ENCODE data around the gene CANX. TPM values are rescaled to one million over a fixed set of nuclear protein-coding genes. Genes with fewer than 3 reads are reported as not detected.

Gene CANX
- polyA plus RNA-seq, 1 donor = 473 TPM

DNA sequence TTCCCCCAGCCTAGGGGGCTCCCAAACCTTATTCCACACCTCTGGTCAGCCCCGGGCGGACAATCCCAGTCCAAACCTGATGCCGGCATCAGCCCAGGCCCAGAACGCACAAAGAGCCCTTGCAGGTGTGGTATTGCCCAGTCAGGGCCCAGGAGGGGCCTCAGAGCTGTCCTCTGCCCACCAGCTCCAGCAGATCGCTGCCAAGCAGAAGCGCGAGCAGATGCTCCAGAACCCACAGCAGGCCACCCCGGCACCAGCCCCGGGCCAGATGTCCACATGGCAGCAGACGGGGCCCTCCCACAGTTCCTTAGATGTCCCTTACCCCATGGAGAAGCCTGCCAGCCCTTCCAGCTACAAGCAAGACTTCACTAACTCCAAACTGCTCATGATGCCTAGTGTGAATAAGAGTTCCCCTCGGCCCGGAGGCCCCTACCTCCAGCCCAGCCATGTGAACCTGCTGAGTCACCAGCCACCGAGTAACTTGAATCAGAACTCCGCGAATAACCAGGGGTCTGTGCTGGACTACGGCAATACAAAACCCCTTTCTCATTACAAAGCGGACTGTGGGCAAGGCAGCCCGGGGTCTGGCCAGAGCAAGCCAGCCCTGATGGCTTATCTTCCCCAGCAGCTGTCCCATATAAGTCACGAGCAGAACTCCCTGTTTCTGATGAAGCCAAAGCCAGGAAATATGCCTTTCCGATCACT is 67.4 kb downstream of the CANX start:
- no CpG with 5 or more reads among the region's 20 CpGs for WGBS (ENCODE audit: insufficient coverage, low lambda C conversion rate)
- peaks cover 19% of the 10 kb centered on the region for H3K4me1 ChIP-seq (ENCODE audit: control insufficient read depth, insufficient read depth, low read length)
- H3K27me3 ChIP-seq (ENCODE audit: control insufficient read depth, insufficient read depth, low read length) = no peaks in the 10 kb centered on the region
- no peak for DNase-seq
- H3K4me3 ChIP-seq (ENCODE audit: low read length) = no peak overlapping the region
- H3K9me3 ChIP-seq (ENCODE audit: control insufficient read depth, low read depth, low read length) = no peaks in the 10 kb centered on the region
- H3K36me3 ChIP-seq (ENCODE audit: control insufficient read depth, insufficient read depth, low read length) = peaks cover 45% of the 10 kb centered on the region
- no peak overlapping the region for H3K27ac ChIP-seq (ENCODE audit: low read length)

DNA sequence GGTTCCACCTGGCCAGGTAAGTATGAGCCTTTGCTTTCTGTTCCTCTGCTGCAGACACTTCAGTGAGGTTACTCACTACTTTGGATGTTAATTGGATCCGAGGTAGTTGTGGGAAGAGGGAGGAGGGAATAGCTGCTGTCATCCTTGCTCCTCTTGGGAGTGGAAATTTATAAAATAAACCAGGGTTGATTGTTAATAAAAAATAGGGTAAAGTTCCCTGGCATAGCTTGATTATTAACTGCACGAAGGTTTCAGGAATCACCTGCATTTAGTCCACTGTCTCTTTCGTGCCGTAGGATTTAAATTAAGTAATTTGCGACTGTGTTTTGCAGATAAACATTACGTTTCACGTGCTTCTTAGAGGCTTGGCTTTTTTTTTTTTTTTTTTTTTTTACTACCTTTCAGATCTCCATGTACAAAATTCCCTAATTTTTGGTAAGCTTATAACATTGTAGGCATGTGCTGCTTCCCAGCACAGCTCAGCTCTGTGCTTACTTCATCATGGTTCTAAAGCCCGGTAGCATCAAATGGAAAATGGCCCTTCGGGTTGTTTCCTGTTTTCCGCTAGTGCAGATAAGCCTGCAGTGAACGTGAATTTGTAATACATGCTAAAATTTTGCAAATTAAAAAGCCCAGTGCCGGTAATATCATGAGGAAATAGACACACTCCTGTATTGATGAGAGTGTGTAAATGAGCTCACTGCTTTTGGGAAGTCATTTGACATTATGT is 68.1 kb downstream of the CANX start:
- no peaks in the 10 kb centered on the region for H3K9me3 ChIP-seq (ENCODE audit: control insufficient read depth, low read depth, low read length)
- peaks cover 52% of the 10 kb centered on the region for H3K36me3 ChIP-seq (ENCODE audit: control insufficient read depth, insufficient read depth, low read length)
- no peak overlapping the region for H3K27ac ChIP-seq (ENCODE audit: low read length)
- 61% methylated on average over 8 of the region's 12 CpGs for WGBS (ENCODE audit: insufficient coverage, low lambda C conversion rate)
- H3K4me3 ChIP-seq (ENCODE audit: low read length) = no peak overlapping the region
- H3K4me1 ChIP-seq (ENCODE audit: control insufficient read depth, insufficient read depth, low read length) = peaks cover 17% of the 10 kb centered on the region
- DNase-seq = no peak
- H3K27me3 ChIP-seq (ENCODE audit: control insufficient read depth, insufficient read depth, low read length) = no peaks in the 10 kb centered on the region

DNA sequence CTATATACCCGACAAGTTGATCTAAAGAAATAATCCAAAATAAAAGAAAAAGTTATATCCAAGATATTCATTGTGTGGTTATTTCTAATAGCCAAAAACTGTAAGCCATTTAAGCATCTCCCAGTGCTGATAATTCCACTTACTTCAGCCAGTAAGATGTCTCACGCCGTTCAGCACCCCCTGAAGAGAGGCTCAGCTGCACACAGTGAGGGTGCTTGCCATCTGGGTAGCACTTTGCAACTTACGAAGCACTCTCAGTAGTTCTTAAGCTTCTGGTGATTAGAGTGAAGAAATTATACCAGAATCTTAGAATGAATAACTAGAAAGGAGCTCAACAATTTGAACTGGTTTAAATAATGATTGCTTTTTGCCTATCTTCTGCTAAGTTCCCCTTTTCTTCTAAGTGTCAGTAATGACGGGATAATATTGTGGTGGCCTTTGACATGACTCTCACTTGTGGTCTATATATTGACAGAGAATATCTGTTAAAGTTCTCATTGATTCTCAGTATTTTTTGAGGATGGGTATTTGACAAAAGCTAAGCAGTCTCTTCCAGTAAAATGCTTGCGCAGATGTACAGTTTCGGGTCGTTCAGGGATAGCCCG is 68.8 kb downstream of the CANX start:
- no peak for DNase-seq
- 100% methylated on average over 1 of the region's 9 CpGs for WGBS (ENCODE audit: insufficient coverage, low lambda C conversion rate)
- Histone ChIP-seq H3K36me3 (ENCODE audit: control insufficient read depth, insufficient read depth, low read length) (peaks cover 57% of the 10 kb centered on the region), H3K9me3 (ENCODE audit: control insufficient read depth, low read depth, low read length) (no peaks in the 10 kb centered on the region), H3K27ac (ENCODE audit: low read length) (no peak overlapping the region), H3K4me3 (ENCODE audit: low read length) (no peak overlapping the region), H3K27me3 (ENCODE audit: control insufficient read depth, insufficient read depth, low read length) (no peaks in the 10 kb centered on the region), H3K4me1 (ENCODE audit: control insufficient read depth, insufficient read depth, low read length) (peaks cover 10% of the 10 kb centered on the region)

DNA sequence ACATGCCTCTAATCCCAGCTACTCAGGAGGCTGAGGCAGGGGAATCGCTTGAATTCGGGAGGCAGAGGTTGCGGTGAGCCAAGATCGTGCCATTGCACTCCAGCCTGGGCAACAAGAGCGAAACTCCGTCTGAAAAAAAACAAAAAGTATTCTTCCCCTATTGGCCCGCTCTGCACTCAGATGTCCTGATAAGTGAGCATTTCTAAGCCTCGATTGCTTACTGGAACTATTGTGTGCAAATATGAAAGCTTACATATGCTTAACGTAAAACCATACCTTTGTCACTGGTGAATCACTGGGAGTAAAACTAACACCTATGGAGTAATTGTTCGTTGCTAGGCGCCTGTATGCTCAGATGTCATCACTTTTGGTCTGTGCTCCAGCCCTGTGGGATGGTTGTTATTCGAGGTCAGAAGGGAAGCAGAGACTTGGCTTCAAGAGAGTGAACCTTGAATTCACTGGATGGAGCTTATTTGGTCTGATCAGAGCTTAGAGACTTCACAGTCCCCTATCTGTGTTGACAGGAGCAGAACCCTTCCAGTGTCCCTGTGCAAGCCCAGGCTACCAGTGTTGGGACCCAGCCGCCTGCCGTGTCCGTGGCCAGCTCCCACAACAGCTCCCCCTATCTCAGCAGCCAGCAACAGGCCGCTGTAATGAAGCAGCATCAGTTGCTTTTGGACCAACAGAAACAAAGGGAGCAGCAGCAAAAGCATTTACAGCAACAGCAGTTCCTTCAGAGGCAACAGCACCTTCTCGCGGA is 69.7 kb downstream of the CANX start:
- WGBS (ENCODE audit: insufficient coverage, low lambda C conversion rate) = 100% methylated on average over 3 of the region's 18 CpGs
- H3K36me3 ChIP-seq (ENCODE audit: control insufficient read depth, insufficient read depth, low read length) = peaks cover 64% of the 10 kb centered on the region
- no peak overlapping the region for H3K27ac ChIP-seq (ENCODE audit: low read length)
- H3K4me1 ChIP-seq (ENCODE audit: control insufficient read depth, insufficient read depth, low read length) = peaks cover 3% of the 10 kb centered on the region
- H3K27me3 ChIP-seq (ENCODE audit: control insufficient read depth, insufficient read depth, low read length) = no peaks in the 10 kb centered on the region
- H3K4me3 ChIP-seq (ENCODE audit: low read length) = no peak overlapping the region
- no peaks in the 10 kb centered on the region for H3K9me3 ChIP-seq (ENCODE audit: control insufficient read depth, low read depth, low read length)
- DNase-seq = no peak

DNA sequence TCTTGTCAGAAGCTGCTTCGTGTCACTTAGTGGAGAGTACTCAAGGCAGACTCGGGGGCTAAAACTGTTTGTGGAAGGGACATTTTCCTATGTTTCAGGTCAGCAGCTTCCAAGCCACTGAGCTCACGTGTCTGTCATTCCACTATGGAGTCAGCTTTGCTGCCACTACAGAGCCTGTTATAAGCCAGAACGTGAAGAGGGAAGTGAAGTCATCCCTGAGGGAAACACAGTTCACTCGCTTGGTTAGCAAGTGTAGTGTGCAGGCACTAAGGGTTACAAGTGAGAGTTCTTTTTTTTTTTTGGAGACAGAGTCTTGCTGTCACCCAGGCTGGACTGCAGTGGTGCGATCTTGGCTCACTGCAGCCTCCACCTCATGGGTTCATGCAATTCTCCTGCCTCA is 70.5 kb downstream of the CANX start:
- DNase-seq = no peak
- Histone ChIP-seq H3K4me3 (ENCODE audit: low read length) (no peak overlapping the region), H3K9me3 (ENCODE audit: control insufficient read depth, low read depth, low read length) (no peaks in the 10 kb centered on the region), H3K36me3 (ENCODE audit: control insufficient read depth, insufficient read depth, low read length) (peaks cover 72% of the 10 kb centered on the region), H3K27ac (ENCODE audit: low read length) (no peak overlapping the region), H3K4me1 (ENCODE audit: control insufficient read depth, insufficient read depth, low read length) (no peaks in the 10 kb centered on the region), H3K27me3 (ENCODE audit: control insufficient read depth, insufficient read depth, low read length) (no peaks in the 10 kb centered on the region)
- WGBS (ENCODE audit: insufficient coverage, low lambda C conversion rate) = no CpG with 5 or more reads among the region's 6 CpGs

DNA sequence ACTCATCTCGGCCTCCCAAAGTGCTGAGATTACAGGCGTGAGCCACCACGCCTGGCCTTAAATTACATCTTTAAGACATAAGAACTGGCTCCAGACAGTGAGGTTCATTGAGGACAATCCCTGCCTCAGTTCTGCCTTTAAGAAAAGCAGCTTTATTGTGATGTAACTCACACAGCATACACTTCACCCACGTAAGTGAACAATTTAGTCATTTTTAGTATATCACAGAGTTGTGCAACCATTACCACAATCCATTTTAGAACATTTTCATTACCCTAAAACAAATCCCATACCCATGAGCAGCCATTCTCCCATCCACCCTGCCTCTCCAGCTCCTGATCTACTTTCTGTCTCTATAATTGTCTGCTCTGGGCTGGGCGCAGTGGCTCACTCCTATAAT is 71.0 kb downstream of the CANX start:
- no CpG with 5 or more reads among the region's 5 CpGs for WGBS (ENCODE audit: insufficient coverage, low lambda C conversion rate)

DNA sequence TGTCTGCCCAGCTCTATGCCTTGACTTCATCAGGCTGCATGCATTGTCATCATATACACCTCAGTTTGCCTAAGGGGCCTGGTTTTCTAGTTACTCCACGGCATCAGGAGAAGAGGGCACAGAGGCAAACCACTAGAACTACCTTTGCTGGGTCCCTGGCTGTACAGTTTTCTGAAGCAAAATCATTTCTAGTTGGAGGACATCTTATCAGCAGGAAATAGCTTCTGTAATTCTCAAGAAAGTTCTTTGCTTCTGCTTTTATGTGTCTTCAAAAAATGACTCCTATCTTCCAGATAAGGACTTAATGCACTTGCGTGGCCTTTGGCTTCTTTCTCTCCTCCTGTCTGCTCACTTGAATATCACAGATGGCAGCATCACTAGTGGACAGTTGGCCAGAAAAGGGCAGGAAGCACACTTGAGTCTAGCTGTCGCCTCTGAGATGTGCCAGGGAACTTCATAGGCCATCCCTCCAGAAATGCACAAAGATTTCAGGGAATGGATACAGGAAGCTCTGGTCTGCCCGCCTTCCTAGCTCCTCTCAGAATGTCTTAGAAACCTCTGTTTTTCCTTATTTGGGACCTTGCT is 72.6 kb downstream of the CANX start:
- no peak for DNase-seq
- H3K27ac ChIP-seq (ENCODE audit: low read length) = no peak overlapping the region
- no peaks in the 10 kb centered on the region for H3K27me3 ChIP-seq (ENCODE audit: control insufficient read depth, insufficient read depth, low read length)
- H3K36me3 ChIP-seq (ENCODE audit: control insufficient read depth, insufficient read depth, low read length) = peaks cover 78% of the 10 kb centered on the region
- no peaks in the 10 kb centered on the region for H3K9me3 ChIP-seq (ENCODE audit: control insufficient read depth, low read depth, low read length)
- H3K4me3 ChIP-seq (ENCODE audit: low read length) = no peak overlapping the region
- no peaks in the 10 kb centered on the region for H3K4me1 ChIP-seq (ENCODE audit: control insufficient read depth, insufficient read depth, low read length)
- 100% methylated on average over 1 of the region's 4 CpGs for WGBS (ENCODE audit: insufficient coverage, low lambda C conversion rate)

More for the DNA sequence above, 71.0 kb downstream of the CANX start:
- Histone ChIP-seq H3K4me3 (ENCODE audit: low read length) (no peak overlapping the region), H3K27ac (ENCODE audit: low read length) (no peak overlapping the region), H3K36me3 (ENCODE audit: control insufficient read depth, insufficient read depth, low read length) (peaks cover 77% of the 10 kb centered on the region), H3K9me3 (ENCODE audit: control insufficient read depth, low read depth, low read length) (no peaks in the 10 kb centered on the region), H3K27me3 (ENCODE audit: control insufficient read depth, insufficient read depth, low read length) (no peaks in the 10 kb centered on the region), H3K4me1 (ENCODE audit: control insufficient read depth, insufficient read depth, low read length) (no peaks in the 10 kb centered on the region)
- no peak for DNase-seq

DNA sequence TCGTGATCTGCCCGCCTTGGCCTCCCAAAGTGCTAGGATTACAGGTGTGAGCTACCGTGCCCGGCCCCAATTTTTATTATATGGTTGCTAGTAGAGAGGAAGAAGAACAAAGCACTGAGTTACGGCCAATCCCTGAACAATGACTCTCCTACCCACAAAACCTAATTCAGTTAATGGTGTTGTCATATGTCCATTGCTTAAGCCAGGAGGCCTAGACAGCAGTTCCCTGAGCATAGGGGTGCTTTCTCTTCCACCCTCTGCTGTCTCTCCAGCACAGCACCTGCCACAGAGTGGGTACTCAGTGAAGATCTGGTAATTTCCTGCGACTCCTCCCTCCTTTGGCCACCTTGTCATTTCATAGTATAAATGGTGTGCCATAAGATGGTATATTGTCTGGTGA is 73.6 kb downstream of the CANX start:
- no peaks in the 10 kb centered on the region for H3K9me3 ChIP-seq (ENCODE audit: control insufficient read depth, low read depth, low read length)
- H3K27ac ChIP-seq (ENCODE audit: low read length) = no peak overlapping the region
- no peaks in the 10 kb centered on the region for H3K27me3 ChIP-seq (ENCODE audit: control insufficient read depth, insufficient read depth, low read length)
- H3K4me1 ChIP-seq (ENCODE audit: control insufficient read depth, insufficient read depth, low read length) = no peaks in the 10 kb centered on the region
- no peak overlapping the region for H3K4me3 ChIP-seq (ENCODE audit: low read length)
- no CpG with 5 or more reads among the region's 6 CpGs for WGBS (ENCODE audit: insufficient coverage, low lambda C conversion rate)
- H3K36me3 ChIP-seq (ENCODE audit: control insufficient read depth, insufficient read depth, low read length) = peaks cover 78% of the 10 kb centered on the region
- no peak for DNase-seq

DNA sequence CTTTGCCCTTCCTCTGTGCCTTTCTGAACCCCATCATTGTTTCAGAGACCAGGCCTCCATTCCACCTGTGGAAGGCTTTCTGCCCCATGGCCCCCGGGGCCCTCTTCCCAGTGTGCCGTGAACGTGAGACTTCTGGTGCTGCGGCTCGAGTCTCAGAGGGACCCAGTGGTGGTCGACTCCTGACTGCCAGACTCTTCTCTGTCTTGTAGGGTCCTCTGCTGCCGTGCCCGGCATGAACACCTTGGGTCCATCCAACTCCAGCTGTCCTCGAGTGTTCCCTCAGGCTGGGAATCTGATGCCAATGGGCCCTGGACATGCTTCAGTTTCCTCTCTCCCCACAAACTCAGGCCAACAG is 74.9 kb downstream of the CANX start:
- peaks cover 85% of the 10 kb centered on the region for H3K36me3 ChIP-seq (ENCODE audit: control insufficient read depth, insufficient read depth, low read length)
- no peak for DNase-seq
- no peak overlapping the region for H3K27ac ChIP-seq (ENCODE audit: low read length)
- WGBS (ENCODE audit: insufficient coverage, low lambda C conversion rate) = no CpG with 5 or more reads among the region's 9 CpGs
- no peaks in the 10 kb centered on the region for H3K4me1 ChIP-seq (ENCODE audit: control insufficient read depth, insufficient read depth, low read length)
- no peak overlapping the region for H3K4me3 ChIP-seq (ENCODE audit: low read length)
- H3K27me3 ChIP-seq (ENCODE audit: control insufficient read depth, insufficient read depth, low read length) = no peaks in the 10 kb centered on the region
- H3K9me3 ChIP-seq (ENCODE audit: control insufficient read depth, low read depth, low read length) = no peaks in the 10 kb centered on the region

DNA sequence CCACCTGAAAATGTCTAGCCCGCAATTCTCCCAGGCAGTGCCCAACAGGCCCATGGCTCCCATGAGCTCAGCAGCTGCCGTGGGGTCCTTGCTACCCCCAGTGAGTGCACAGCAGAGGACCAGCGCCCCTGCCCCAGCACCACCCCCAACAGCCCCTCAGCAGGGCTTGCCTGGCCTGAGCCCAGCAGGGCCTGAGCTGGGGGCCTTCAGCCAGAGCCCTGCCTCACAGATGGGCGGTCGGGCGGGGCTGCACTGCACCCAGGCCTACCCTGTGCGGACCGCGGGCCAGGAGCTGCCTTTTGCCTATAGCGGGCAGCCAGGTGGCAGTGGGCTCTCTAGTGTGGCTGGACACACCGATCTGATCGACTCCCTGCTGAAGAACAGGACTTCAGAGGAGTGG is 75.7 kb downstream of the CANX start:
- no peak for DNase-seq
- Histone ChIP-seq H3K27ac (ENCODE audit: low read length) (no peak overlapping the region), H3K27me3 (ENCODE audit: control insufficient read depth, insufficient read depth, low read length) (no peaks in the 10 kb centered on the region), H3K36me3 (ENCODE audit: control insufficient read depth, insufficient read depth, low read length) (peaks cover 82% of the 10 kb centered on the region), H3K4me3 (ENCODE audit: low read length) (no peak overlapping the region), H3K4me1 (ENCODE audit: control insufficient read depth, insufficient read depth, low read length) (no peaks in the 10 kb centered on the region), H3K9me3 (ENCODE audit: control insufficient read depth, low read depth, low read length) (no peaks in the 10 kb centered on the region)
- WGBS (ENCODE audit: insufficient coverage, low lambda C conversion rate) = no CpG with 5 or more reads among the region's 12 CpGs
